Measurements from ENCODE around the gene MAP7. TPM values are rescaled to one million over a fixed set of nuclear protein-coding genes. Genes with fewer than 3 reads are reported as not detected.

Gene MAP7
- total RNA-seq, 1 donor from 2014 or later = 0.06 TPM

GRCh38 chr6:136345145-136345544 is 205.1 kb downstream of the MAP7 start:
- DNase-seq (ENCODE audit: extremely low read depth, low read depth, low spot score) = no peak

GRCh38 chr6:136344420-136344819 is 205.8 kb downstream of the MAP7 start:
- no peak for DNase-seq (ENCODE audit: extremely low read depth, low read depth, low spot score)

GRCh38 chr6:136343700-136344099 is 206.5 kb downstream of the MAP7 start:
- no peak for DNase-seq (ENCODE audit: extremely low read depth, low read depth, low spot score)

GRCh38 chr6:136343275-136343674 is 206.9 kb downstream of the MAP7 start:
- DNase-seq (ENCODE audit: extremely low read depth, low read depth, low spot score) = no peak

GRCh38 chr6:136341967-136342366 is 208.3 kb downstream of the MAP7 start:
- no peak for DNase-seq (ENCODE audit: extremely low read depth, low read depth, low spot score)

- no peak for DNase-seq (ENCODE audit: extremely low read depth, low read depth, low spot score)
Observed at GRCh38 chr6:136341367-136341766, 208.9 kb downstream of the MAP7 start.

- no peak for DNase-seq (ENCODE audit: extremely low read depth, low read depth, low spot score)
Observed at GRCh38 chr6:136338486-136338885, 211.7 kb downstream of the MAP7 start.

- no peak for DNase-seq (ENCODE audit: extremely low read depth, low read depth, low spot score)
Observed at GRCh38 chr6:136337606-136338005, 212.6 kb downstream of the MAP7 start.

GRCh38 chr6:136337121-136337520 is 213.1 kb downstream of the MAP7 start:
- no peak for DNase-seq (ENCODE audit: extremely low read depth, low read depth, low spot score)

GRCh38 chr6:136335736-136336363 is 214.4 kb downstream of the MAP7 start:
- DNase-seq (ENCODE audit: extremely low read depth, low read depth, low spot score) = no peak

- DNase-seq (ENCODE audit: extremely low read depth, low read depth, low spot score) = no peak
Observed at GRCh38 chr6:136334853-136335252, 215.4 kb downstream of the MAP7 start.

- DNase-seq (ENCODE audit: extremely low read depth, low read depth, low spot score) = no peak
Observed at GRCh38 chr6:136334465-136334846, 215.8 kb downstream of the MAP7 start.

- no peak for DNase-seq (ENCODE audit: extremely low read depth, low read depth, low spot score)
Observed at GRCh38 chr6:136333824-136334464, 216.3 kb downstream of the MAP7 start.

- DNase-seq (ENCODE audit: extremely low read depth, low read depth, low spot score) = no peak
Observed at GRCh38 chr6:136331461-136331860, 218.8 kb downstream of the MAP7 start.

- no peak for DNase-seq (ENCODE audit: extremely low read depth, low read depth, low spot score)
Observed at GRCh38 chr6:136330634-136331033, 219.6 kb downstream of the MAP7 start.

- no peak for DNase-seq (ENCODE audit: extremely low read depth, low read depth, low spot score)
Observed at GRCh38 chr6:136326038-136326553, 224.1 kb downstream of the MAP7 start.

- DNase-seq (ENCODE audit: extremely low read depth, low read depth, low spot score) = no peak
Observed at GRCh38 chr6:136324686-136325380, 225.4 kb downstream of the MAP7 start.

GRCh38 chr6:136323431-136324112 is 226.7 kb downstream of the MAP7 start:
- DNase-seq (ENCODE audit: extremely low read depth, low read depth, low spot score) = no peak

GRCh38 chr6:136319732-136320131 is 230.5 kb downstream of the MAP7 start:
- DNase-seq (ENCODE audit: extremely low read depth, low read depth, low spot score) = no peak

- no peak for DNase-seq (ENCODE audit: extremely low read depth, low read depth, low spot score)
Observed at GRCh38 chr6:136318676-136319075, 231.5 kb downstream of the MAP7 start.

GRCh38 chr6:136317971-136318370 is 232.3 kb downstream of the MAP7 start:
- DNase-seq (ENCODE audit: extremely low read depth, low read depth, low spot score) = no peak
